HG03060 (cell line): ENCODE measurements around the gene RASL10B.
"Not testable (repeated sequence)": the region's sequence is repeated elsewhere in the genome, so short reads cannot be mapped to it uniquely, and the experiment has no call there.

Source experiments
- ATAC-seq: cut with Tn5 transposase; IDR thresholded peaks from one replicate; pipeline ENCODE4 v1.9.1; 2021; ENCODE audit warnings: low read depth, moderate number of reproducible peaks; ENCODE audit not compliant: unreplicated experiment

Gene RASL10B

DNA sequence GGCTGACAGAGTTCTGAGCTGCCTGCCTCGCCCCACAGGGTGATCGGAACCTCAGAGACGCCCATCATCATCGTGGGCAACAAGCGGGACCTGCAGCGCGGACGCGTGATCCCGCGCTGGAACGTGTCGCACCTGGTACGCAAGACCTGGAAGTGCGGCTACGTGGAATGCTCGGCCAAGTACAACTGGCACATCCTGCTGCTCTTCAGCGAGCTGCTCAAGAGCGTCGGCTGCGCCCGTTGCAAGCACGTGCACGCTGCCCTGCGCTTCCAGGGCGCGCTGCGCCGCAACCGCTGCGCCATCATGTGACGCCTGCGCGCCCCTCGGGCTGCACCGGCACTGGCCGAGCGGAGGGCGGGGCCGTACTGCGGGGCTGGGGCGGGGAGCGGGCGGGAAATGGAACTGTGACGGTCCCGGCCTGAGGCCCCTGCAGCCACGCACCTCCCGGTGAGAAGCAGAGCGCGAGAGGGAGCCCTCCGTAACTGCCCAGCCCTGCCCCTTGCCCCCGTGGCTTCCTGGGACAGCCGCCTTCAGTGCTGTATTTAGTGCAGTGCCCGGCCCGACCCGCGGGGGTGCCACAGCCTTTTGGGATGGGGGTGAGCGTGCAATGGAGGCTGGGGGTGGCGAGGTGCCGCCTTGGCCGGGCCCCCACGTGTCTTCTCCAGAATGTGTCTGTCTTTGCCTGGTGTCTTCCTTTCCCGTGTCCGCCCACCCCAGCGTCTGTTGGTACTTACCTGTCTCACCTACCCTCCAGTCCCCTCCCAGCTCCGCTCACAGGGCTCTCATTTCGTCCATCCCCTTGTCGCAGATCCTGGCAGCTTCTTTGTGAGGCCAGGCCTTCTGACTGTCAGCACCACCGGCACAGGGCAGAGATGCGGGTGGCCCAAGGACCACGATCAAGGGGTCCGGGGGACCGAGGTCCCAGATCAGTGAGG is 9.8 kb downstream of the RASL10B start:
- no peak for ATAC-seq

DNA sequence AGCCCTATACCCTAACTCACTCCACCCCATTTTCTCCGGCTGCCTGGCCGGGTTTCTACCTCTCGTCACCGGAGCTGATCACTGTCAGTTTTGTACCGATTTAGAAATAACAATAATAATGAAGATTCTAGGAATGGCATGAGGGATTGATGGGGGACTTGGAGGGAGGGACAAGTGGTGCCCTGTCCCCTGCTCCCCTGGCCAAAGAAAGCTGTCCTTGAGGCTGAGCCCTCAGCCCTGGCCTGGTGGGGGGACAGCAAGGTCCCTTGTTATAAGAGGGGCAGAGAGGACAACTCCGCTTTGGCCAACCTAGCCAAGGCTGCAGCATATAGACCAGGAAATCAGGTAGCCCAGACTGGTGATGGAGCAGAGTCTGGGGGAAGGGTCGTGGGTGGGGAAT is 11.1 kb downstream of the RASL10B start:
- ATAC-seq: no peak

DNA sequence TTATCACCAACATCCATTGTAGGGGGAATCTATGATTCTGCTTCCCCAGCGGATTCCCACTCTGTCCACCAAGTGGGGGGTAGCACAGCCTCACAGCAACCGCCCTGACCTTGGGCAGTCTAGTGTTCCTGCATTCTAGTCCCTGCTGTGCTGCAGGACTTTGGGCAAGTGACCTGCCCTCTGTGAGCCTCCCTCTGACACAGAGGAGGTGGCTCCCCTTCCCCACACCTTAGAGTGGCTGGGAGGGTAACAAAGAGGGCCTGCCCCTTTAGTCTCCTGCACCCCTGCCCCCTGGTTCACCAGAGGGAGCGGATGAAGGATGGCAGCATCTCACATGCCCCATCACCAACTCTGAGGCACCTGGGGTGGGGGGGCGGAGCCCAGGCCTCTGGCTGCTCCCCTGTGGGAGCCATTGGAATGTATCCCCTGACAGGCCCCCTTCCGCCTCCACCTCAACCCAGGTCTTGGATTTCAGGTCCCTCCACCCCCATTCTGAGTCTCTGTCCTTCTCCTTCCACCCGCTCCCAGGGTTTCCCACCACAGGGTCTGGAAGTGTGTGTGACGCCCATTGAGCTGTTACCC is 11.5 kb downstream of the RASL10B start:
- no peak for ATAC-seq

DNA sequence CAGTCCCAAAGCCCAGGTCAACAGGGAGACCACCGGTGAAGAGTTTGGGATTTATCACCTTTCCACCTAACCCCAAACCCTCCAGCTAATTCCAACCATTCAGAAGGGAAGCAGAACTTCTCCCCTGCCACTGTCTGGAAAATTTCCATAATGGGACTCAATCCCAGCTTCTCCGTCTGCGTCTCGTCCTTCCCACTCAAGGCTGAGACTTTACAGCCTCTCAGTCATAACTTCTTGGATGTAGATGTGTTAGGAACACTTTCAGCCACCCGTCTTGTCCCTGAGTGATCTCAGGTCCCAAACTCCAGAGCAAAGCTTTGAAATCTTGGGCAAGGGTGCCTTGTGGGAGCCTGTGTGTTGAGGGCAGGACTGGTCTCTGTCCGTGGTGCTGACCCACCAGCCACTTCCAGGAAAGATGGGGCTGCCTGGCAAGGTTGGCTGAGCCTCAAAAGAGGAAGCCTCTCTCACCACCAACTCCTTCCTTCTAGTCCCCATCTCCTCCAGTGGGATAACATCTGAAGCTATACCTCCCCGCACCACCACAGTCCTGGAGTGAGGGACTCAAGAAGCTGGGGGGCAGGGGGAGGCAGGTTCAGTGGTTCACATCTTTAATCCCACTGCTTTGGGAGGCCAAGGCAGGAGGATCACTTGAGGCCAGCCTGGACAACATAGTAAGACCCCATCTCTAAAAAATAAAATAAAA is 12.3 kb downstream of the RASL10B start:
- ATAC-seq: no peak

DNA sequence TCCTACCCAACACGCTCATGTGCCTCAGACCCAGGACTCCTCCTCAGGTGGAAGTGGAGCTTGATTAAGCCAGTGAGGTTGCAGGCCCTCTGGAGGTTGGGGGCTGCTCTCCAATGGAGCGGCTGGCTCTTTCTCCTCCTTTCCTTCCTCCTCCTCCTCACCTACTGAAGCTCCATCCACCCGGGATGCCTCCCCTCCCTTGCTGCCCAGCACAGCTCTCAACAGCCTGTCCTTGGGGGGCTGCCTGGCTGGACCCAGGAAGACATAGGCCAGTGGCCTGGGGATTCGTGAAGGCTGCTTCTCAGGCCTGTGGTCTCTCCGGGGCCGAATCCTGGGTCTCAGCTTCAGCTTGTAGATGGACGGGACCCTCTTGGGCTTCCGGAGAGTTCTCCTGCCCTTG is 13.4 kb downstream of the RASL10B start:
- no peak for ATAC-seq

DNA sequence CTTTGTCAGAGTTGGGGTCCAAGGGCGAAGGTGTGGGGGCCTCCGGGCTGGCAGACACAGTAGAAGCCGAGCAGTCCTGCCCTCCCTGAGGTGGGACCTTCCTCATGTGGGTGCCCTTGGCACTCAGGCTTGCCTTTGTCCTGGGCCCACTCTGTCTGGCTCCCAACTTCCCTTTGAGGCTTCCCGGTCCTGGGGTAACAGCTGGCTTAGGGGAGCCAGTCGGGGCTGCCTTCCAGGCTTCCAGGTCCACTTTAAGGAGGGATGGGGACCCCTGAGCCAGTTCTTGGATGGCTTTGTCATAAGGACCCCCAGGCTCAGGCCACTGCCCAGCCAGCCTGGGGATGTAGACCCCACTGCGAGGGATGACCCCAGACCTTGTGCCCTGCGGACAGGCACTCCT is 13.8 kb downstream of the RASL10B start:
- ATAC-seq: no peak

DNA sequence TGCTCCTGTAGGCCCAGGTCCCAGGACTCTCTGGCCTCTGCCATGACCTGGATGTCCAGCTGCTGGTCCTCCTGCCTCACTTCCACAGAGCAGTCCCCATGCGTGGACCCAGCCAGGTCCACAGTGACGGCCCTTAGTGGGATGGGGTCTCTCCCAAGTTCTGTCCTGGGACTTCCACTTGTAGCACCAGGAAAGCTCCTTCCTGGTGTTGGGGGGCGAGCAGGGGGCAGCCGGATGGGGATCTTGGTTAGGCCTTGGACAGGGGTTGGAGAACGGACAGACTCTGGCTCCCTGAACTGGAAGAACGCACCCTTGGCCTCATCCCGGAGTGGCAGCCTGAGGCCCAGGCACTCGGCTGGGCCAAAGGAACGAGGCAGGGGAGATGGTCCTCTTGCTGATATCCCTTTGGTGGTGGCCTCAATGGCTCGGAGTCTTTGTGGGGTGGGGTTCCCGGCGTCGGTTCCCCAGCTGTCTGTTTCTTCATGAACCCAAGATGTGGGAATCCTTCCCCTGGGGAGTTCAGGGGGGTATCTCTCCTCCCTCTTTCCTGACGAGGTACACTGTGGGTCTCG is 14.4 kb downstream of the RASL10B start:
- no peak for ATAC-seq

DNA sequence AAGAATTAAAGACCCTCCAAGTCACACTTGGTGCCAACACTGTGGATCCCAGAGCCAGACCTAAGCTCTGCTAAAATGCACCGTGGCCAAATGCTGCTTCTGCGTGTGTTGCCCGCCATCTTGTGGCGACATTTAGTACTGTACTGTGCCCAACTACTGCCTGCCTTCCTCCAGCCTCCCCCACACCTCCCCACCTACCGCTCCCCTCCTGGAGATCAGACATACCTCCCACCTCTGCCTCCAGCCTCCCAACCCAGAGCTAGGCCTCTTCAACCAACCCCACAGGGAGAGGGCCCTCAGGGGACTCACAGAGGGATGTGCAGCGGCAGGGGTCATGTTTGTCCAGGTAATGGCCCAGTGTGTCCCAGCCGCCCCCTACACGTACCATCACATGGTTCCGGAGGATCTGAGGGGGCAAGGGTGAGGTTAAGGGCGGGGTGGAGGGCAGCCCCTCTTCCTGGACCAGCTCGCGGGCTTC is 16.1 kb downstream of the RASL10B start:
- ATAC-seq: no peak

DNA sequence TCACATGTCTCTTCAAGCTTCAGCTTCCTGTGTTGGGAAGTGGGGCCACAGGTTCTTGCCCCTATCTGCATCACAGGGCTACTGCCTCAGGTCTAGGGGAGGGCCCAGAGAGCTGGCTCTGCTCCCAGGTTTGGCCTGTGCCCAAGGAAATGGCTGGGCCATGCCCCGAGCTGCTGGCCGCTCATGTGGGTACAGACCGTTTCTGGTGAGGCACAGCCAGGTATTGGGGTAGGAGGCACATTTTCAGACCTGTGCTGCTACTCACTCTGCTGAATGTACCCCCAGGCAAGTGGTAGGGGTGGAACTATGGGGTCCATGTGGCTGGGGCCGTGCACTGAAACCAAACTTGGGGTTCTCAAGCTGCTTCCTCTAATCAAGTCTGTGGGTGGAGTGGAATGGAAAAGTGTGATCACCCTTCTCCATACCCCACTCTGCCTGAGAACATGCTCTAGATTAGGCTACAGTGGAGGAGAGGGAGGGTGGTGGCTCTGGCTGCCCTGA is 17.0 kb downstream of the RASL10B start:
- no peak for ATAC-seq

DNA sequence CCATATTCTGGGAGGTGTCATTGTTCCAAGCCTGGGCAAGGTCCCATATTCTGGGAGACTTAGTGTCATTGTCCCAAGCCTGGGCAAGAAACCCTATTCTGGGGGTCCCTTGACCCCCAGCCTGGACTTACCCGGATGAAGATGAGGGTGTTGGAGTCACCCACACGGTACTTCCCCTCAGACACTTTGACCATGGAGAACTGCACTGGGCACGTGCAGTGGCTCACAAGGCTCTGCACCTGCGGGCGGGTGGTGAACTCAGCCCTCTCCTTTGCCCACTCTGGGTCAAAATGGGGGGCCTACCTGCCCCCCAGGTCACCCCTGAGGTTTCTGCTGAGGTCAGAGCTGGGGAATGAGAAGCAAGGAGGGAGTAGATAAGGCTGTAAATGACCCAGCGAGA is 17.5 kb downstream of the RASL10B start:
- no peak for ATAC-seq

DNA sequence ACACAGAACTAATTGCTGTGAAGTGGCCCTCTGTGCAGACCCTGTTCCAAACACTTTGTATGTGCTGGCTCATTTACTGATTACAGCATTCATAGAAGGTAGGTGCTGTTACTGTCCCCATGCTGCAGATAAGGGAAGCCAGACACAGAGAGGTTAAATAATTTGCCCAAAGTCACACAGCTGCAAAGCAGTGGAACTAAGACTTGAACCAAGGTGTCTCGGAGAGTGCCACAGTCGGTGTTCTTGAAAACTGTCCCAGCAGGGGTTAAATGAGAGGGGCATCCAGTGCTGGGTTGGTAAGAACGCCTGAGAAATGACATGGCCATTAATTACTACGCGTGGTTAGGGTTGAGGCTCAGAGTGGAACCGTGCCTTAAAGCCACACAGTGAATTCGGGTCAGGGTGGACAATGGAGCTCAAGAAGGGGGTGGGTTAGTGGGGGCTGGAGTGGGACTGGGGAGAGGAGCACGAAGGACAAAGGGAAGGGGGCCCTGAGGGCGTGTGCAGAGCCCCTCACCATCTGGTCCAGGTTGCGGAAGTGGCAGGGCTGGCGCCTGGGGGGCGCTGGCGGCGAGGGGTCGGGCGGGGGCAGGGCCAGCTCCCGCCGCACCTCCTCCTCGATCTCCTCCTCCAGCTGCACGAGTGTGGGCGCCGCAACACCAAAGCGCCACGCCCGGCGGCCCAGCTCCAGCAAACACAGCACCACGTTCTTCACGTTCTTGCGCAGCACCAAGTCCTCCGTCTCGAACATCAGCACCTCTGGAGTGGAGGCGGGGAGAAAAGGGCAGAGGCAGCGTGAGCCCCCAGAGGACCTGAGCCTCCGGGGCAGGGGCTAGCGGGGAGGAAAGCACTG is 18.3 kb downstream of the RASL10B start:
- no peak for ATAC-seq

DNA sequence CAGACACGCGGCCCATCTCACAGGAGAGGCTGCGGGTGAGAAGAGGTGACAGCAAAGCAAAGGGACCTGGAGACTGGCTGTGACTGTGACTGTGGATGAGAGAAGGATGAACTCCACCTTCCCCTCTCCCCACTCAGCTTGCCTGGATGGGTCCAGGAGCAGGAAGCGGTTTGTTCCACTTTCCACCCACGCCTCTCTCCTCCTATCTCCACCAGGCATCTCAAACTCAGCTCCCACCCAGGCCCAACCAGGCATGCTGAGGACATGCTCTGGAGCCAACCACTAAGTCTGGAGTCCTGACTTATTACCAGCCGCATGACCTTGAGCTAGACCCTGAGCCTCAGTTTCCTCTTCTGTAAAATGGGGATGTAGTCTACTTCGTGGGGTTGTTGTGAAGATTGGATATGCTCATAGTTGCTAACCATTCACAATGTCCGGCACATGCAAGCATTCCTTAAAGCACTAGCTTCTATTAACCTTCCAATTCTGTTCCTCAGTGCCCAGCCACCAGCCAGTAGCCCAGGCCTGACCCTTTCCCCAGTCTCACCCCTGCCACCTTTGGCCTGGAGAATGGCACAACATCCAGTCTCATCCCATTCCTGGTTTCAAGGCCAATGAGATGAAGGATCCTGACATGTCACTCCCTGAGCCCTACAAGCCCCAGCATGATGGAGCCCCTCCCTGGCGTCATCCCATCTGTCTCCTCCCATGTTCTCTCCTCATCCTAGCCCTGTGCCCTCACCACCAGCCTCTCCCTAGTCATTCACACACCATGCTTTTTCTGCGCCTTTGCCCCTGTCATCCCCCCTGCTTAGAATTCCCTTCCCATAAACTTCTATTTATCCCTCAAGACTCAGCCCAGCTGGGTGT is 19.3 kb downstream of the RASL10B start:
- ATAC-seq: no peak

DNA sequence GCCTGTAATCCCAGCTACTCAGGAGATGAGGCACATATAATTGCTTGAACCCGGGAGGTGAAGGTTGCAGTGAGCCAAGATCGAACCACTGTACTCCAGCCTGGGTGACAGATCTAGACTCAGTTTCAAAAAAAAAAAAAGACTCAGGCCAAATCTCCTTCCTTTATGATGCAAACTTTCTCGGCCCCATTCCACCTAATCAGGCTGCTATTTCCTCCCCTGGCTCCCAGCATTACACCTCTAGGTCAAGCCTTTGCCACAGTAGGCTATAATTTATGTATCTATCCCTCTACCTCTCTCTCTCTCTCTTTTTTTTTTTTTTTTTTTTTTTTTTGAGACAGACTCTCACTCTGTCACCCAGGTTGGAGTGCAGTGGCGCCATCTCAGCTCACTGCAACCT is 20.1 kb downstream of the RASL10B start:
- ATAC-seq: not testable (repeated sequence)

DNA sequence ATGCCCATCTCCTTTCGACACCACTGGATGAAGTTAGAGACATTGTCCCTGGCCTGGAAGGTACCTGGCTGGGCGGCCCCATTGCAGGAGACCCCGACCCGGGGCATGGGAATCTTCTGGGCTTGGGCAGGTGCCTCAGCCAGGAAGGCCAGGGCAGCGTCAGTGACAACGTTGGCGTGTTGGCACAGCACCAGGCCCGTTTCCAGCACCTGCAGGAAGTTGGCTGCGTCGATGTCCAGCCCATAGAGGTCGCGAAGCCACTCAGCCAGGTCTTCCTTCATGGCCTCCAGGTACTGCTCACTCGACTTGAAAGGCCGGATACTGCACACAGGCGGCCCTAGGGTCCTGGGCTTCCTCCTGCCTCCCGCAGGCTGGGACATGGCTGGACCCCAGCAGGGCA is 21.0 kb downstream of the RASL10B start:
- ATAC-seq: no peak

DNA sequence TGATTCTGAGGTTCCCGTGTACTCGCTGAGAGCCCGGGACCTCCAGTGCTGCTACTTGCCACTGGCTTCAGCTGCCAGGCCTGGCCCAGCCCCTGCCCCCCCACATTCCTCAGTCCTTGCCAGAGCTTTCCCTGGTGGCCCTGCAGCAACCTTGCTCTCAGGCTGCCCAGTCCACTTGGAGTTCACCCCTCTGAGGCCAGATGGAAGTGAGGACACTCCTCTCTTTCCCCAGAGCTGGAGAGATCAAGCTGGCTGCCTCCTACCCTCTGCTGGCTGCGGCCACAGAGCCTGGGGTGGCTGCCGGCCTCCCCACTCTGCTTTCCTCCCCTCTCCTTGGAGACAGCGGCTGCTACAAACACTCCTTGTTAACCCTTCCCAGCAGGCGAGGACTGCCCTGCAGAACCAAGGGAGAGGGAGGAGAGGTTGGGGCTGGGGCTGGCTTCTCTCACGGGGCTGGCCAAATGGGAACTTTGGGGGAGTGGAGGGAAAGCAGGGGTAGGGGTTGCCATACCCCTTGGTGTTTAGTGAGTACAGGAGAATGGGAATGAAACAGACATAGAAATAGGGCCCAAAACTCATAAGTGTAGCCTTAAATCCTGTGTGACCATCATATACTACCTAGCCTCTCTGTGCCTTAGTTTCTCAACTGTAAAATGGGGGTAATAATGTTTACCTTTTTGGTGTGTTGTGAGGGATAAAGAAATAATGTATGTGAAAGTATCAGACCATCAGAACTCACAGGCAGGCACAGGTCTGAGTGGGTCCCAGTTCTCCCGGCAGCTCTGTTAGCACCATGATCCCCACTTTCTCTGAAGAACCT is 21.7 kb downstream of the RASL10B start, which contains the start of gene GAS2L2:
TSS of gene GAS2L2 (minus strand) at position 295 of the 820 bp plus-strand sequence. CDS start 389 bp downstream, outside the sequence.
- no peak for ATAC-seq

DNA sequence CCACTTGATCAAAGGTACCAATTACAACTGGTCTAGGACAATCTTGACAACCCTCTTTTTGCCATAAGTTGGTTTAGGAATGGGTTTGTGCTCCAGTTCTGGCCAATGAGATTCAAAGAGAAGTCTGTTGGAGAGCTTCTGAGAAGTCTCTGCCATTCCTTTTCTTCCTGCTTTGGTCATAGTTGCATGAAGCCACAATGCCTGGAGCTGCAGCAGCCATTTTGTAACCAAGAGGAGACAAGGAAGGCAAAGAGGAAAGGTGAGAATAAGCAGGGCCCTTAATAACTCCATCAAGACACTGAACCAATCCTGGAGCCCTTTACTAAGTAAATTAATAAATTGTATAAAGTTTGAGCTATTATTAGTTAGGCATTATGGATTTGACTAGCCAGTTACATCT is 25.8 kb downstream of the RASL10B start:
- ATAC-seq: no peak

DNA sequence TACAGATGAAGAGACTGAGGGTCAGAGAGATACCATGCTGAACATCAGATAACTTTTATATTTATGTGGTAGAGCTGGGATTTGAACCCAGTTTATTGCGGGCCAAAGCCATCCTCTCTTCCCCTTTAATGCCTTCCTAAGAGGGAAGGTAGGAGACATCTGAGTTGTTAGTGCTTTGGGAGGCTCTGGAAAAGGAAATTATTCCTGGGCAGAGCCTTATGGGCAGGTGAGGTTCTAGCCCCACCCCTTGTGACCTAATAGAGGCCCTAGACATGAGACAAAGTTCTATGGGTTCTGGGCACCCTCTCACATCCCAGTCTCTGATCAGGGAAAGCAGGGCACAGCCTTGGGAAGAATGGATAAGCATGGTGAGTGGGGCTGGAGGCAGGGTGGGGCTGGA is 29.1 kb downstream of the RASL10B start, which contains the start of gene C17orf50:
TSS of gene C17orf50 (plus strand) at position 301 of the 400 bp plus-strand sequence. CDS start at position 356, 55 bp downstream.
- ATAC-seq: no peak

DNA sequence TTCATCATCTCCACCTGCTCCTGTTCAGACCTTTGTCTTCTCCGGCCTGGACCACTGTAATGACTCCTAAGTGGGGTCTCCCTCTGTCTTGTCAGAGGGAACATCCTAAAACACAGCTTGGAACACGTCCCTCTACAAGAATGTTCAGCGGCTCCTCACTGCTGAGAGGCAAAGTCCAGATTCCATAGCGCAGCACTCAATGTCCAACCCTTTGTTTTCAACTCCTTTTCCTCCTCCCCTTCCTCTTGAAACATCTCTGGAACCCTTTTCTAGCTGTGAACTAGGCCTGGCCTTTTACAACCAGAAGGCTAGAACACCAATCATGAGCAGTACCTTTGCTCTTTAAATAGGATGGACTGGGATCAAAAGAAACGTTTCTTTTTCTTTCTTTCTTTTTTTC is 30.2 kb downstream of the RASL10B start:
- ATAC-seq: no peak
